Measurements from ENCODE around the gene ITPR3. TPM values are rescaled to one million over a fixed set of nuclear protein-coding genes. Genes with fewer than 3 reads are reported as not detected.

ITPR3 gene
- total RNA-seq, 1 donor from 2014 or later: 8.0 TPM

- ATAC-seq: no peak
- peak; percentile 27 for DNase-seq (ENCODE audit: missing footprints)
- intact Hi-C loops (cut with DNase I): no loop called here
These were observed 66.9 kb downstream of the ITPR3 start for GRCh38 chr6:33688006-33688405.

GRCh38 chr6:33688451-33689147 is 67.5 kb downstream of the ITPR3 start:
- DNase-seq (ENCODE audit: missing footprints) (peak; percentile 11), ATAC-seq (no peak)
- intact Hi-C loops (cut with DNase I): no loop called here

- intact Hi-C loops (cut with DNase I): no loop called here
- DNase-seq (ENCODE audit: missing footprints) (peak; percentile 57), ATAC-seq (no peak)
These were observed 68.0 kb downstream of the ITPR3 start for GRCh38 chr6:33689148-33689494.

- ATAC-seq: no peak
- intact Hi-C loops (cut with DNase I): loop anchor here (10.0 kb wide), 1 partner anchor 275 kb away; the partner anchor contains the start of genes CUTA and PHF1
- peak; percentile 21 for DNase-seq (ENCODE audit: missing footprints)
These were observed 68.8 kb downstream of the ITPR3 start for GRCh38 chr6:33689879-33690278.

GRCh38 chr6:33690766-33691165 is 69.6 kb downstream of the ITPR3 start:
- DNase-seq (ENCODE audit: missing footprints): peak; percentile 61
- no peak for ATAC-seq
- intact Hi-C loops (cut with DNase I): loop anchor here (10.0 kb wide), 1 partner anchor 276 kb away; the partner anchor contains the start of genes CUTA and PHF1

GRCh38 chr6:33691456-33692077 is 70.4 kb downstream of the ITPR3 start:
- peak; percentile 62 for DNase-seq (ENCODE audit: missing footprints)
- no peak for ATAC-seq
- intact Hi-C loops (cut with DNase I): loop anchor here (10.0 kb wide), 1 partner anchor 277 kb away; the partner anchor contains the start of genes CUTA and PHF1

GRCh38 chr6:33692078-33692759 is 71.1 kb downstream of the ITPR3 start:
- DNase-seq (ENCODE audit: missing footprints): peak; percentile 78
- ATAC-seq: peak; percentile 75
- intact Hi-C loops (cut with DNase I): loop anchor here (10.0 kb wide), 1 partner anchor 277 kb away; the partner anchor contains the start of genes CUTA and PHF1

GRCh38 chr6:33692760-33693158 is 71.6 kb downstream of the ITPR3 start:
- intact Hi-C loops (cut with DNase I): loop anchor here (10.0 kb wide), 1 partner anchor 278 kb away; the partner anchor contains the start of genes CUTA and PHF1
- DNase-seq (ENCODE audit: missing footprints) (peak; percentile 70), ATAC-seq (peak; percentile 19)

GRCh38 chr6:33693186-33694105 is 72.3 kb downstream of the ITPR3 start:
- ATAC-seq: peak; percentile 59
- DNase-seq (ENCODE audit: missing footprints): peak; percentile 64
- intact Hi-C loops (cut with DNase I): loop anchor here (10.0 kb wide), 1 partner anchor 279 kb away; the partner anchor contains the start of genes CUTA and PHF1

- ATAC-seq (no peak), DNase-seq (ENCODE audit: missing footprints) (peak; percentile 57)
- intact Hi-C loops (cut with DNase I): loop anchor here (10.0 kb wide), 1 partner anchor 280 kb away; the partner anchor contains the start of genes CUTA and PHF1
These were observed 73.3 kb downstream of the ITPR3 start for GRCh38 chr6:33694401-33694931.

- ATAC-seq (no peak), DNase-seq (ENCODE audit: missing footprints) (peak; percentile 9)
- intact Hi-C loops (cut with DNase I): loop anchor here (5.0 to 10.0 kb wide), 2 partner anchors 58 to 280 kb away; partner anchors contain the start of genes CUTA and PHF1
These were observed 73.9 kb downstream of the ITPR3 start for GRCh38 chr6:33694977-33695376.

- DNase-seq (ENCODE audit: missing footprints): peak; percentile 64
- ATAC-seq: no peak
- intact Hi-C loops (cut with DNase I): loop anchor here (5.0 to 10.0 kb wide), 2 partner anchors 58 to 281 kb away; partner anchors contain the start of genes CUTA and PHF1
These were observed 74.3 kb downstream of the ITPR3 start for GRCh38 chr6:33695451-33695887.

GRCh38 chr6:33696076-33696475 is 75.0 kb downstream of the ITPR3 start:
- ATAC-seq: no peak
- intact Hi-C loops (cut with DNase I): loop anchor here (2.0 to 10.0 kb wide), 3 partner anchors 59 to 281 kb away; partner anchors contain the start of genes CUTA and PHF1
- no peak for DNase-seq (ENCODE audit: missing footprints)

GRCh38 chr6:33696548-33697518 is 75.7 kb downstream of the ITPR3 start:
- DNase-seq (ENCODE audit: missing footprints): no peak
- intact Hi-C loops (cut with DNase I): loop anchor here (2.0 to 10.0 kb wide), 3 partner anchors 60 to 282 kb away; partner anchors contain the start of genes CUTA and PHF1
- peak; percentile 15 for ATAC-seq

GRCh38 chr6:33697845-33698244 is 76.7 kb downstream of the ITPR3 start:
- intact Hi-C loops (cut with DNase I): loop anchor here (2.0 to 10.0 kb wide), 3 partner anchors 61 to 283 kb away; partner anchors contain the start of genes CUTA and PHF1
- ATAC-seq (no peak), DNase-seq (ENCODE audit: missing footprints) (no peak)

GRCh38 chr6:33698494-33698893 is 77.4 kb downstream of the ITPR3 start:
- intact Hi-C loops (cut with DNase I): loop anchor here (5.0 to 10.0 kb wide), 2 partner anchors 61 to 284 kb away; partner anchors contain the start of genes CUTA and PHF1
- DNase-seq (ENCODE audit: missing footprints) (no peak), ATAC-seq (no peak)
